Breast epithelium (tissue), 4 donors: ENCODE data around the gene DENND6A. TPM values are rescaled to one million over a fixed set of nuclear protein-coding genes. Genes with fewer than 3 reads are reported as not detected.

Source experiments
- DNase-seq, 2 donors: peaks; one replicate each; pipeline ENCODE4 v3.0.0-alpha.2; 2019; ENCODE audit warnings: low spot score in 2 of 2
- H3K27ac ChIP-seq, 2 donors: fragments of 200-600 bp; sonication (generic) in 1 of 2; one replicate each; pipeline ENCODE4 v1.5.1; 2016 to 2019; ENCODE audit warnings: mild to moderate bottlenecking in 1 of 2
- H3K27me3 ChIP-seq, 2 donors: fragments of 200-600 bp; sonication (generic) in 1 of 2; one replicate each; pipeline versions ENCODE4 v1.5.1 to v1.6.0; 2017 to 2019; ENCODE audit warnings: control low read depth in 1 of 2, mild to moderate bottlenecking in 1 of 2
- H3K36me3 ChIP-seq: fragments of 200-600 bp; one replicate; pipeline ENCODE4 v1.5.1; 2019
- H3K4me1 ChIP-seq, 2 donors: fragments of 200-600 bp; sonication (generic); one replicate each; pipeline ENCODE4 v1.5.1; 2016 to 2019; ENCODE audit warnings: control low read depth in 1 of 2
- H3K4me3 ChIP-seq, 3 donors: fragments of 200-600 bp; sonication (generic); 1 replicate in 2 of 3; 2 replicates in 1 of 3; pipeline ENCODE4 v1.5.1; 2016 to 2019; ENCODE audit warnings: mild to moderate bottlenecking in 3 of 3, moderate library complexity in 2 of 3
- H3K9me3 ChIP-seq, 2 donors: fragments of 200-600 bp; sonication (generic) in 1 of 2; one replicate each; pipeline ENCODE4 v1.5.1; 2016 to 2019; ENCODE audit warnings: control low read depth in 1 of 2
- POLR2A ChIP-seq: fragments of 450-650 bp; IDR thresholded peaks from one replicate; pipeline ENCODE4 v1.6.1; 2016; ENCODE audit warnings: antibody characterized with exemption, mild to moderate bottlenecking, moderate library complexity
- POLR2AphosphoS5 ChIP-seq, 3 donors: sonication (generic); formaldehyde crosslinking; IDR thresholded peaks; one replicate each; pipeline ENCODE4 v1.6.1; 2017; ENCODE audit warnings: antibody characterized with exemption in 3 of 3
- intact Hi-C: fragments of 100-400 bp; cut with DNase I; formaldehyde crosslinking; loops from one replicate; pipeline ENCODE4 v1.15.1; 2023; ENCODE audit warnings: low total_unique reads
- total RNA-seq, 3 donors: library from RNA; depleted of rRNA; stranded (reverse); fragments of >200 nt; gene quantifications; one replicate each; pipeline ENCODE4 v1.1.0, GENCODE V29; 2016
- TF ChIP-seq, protein P1 (sequence below), 3 donors: fragments of 450-650 bp; IDR thresholded peaks; one replicate each; pipeline ENCODE4 v1.5.1; 2016 to 2017; ENCODE audit warnings: antibody characterized with exemption in 3 of 3, mild to moderate bottlenecking in 3 of 3, moderate library complexity in 3 of 3

DENND6A gene
- total RNA-seq, 3 donors from 2014 or later = 33.1 to 56.2 (median 38.0) TPM

- Histone ChIP-seq H3K4me1 (no peaks in the 10 kb centered on the region), H3K27ac (no peak overlapping the region), H3K36me3 (no peaks in the 10 kb centered on the region), H3K4me3 (no peak overlapping the region), H3K9me3 (no peaks in the 10 kb centered on the region), H3K27me3 (no peaks in the 10 kb centered on the region)
- no peak for DNase-seq
- TF ChIP-seq POLR2A = no peak
- no peak for TF ChIP-seq POLR2AphosphoS5 (IDR thresholded peaks at IDR 0.05)
- TF ChIP-seq, protein P1, sequence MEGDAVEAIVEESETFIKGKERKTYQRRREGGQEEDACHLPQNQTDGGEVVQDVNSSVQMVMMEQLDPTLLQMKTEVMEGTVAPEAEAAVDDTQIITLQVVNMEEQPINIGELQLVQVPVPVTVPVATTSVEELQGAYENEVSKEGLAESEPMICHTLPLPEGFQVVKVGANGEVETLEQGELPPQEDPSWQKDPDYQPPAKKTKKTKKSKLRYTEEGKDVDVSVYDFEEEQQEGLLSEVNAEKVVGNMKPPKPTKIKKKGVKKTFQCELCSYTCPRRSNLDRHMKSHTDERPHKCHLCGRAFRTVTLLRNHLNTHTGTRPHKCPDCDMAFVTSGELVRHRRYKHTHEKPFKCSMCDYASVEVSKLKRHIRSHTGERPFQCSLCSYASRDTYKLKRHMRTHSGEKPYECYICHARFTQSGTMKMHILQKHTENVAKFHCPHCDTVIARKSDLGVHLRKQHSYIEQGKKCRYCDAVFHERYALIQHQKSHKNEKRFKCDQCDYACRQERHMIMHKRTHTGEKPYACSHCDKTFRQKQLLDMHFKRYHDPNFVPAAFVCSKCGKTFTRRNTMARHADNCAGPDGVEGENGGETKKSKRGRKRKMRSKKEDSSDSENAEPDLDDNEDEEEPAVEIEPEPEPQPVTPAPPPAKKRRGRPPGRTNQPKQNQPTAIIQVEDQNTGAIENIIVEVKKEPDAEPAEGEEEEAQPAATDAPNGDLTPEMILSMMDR (IDR thresholded peaks at IDR 0.05) = no peak
- intact Hi-C loops = no loop called here
Observed at GRCh38 chr3:57673156-57673555, 19.7 kb downstream of the DENND6A start.

GRCh38 chr3:57670543-57670942 lies 22.3 kb downstream of the DENND6A start:
- no peak for TF ChIP-seq POLR2AphosphoS5 (IDR thresholded peaks at IDR 0.05)
- TF ChIP-seq POLR2A = no peak
- TF ChIP-seq, protein P1 (IDR thresholded peaks at IDR 0.05) = no peak
- Histone ChIP-seq H3K4me1 (no peaks in the 10 kb centered on the region), H3K36me3 (no peaks in the 10 kb centered on the region), H3K9me3 (no peaks in the 10 kb centered on the region), H3K4me3 (no peak overlapping the region), H3K27ac (no peak overlapping the region), H3K27me3 (no peaks in the 10 kb centered on the region)
- intact Hi-C loops = no loop called here
- no peak for DNase-seq

DNA sequence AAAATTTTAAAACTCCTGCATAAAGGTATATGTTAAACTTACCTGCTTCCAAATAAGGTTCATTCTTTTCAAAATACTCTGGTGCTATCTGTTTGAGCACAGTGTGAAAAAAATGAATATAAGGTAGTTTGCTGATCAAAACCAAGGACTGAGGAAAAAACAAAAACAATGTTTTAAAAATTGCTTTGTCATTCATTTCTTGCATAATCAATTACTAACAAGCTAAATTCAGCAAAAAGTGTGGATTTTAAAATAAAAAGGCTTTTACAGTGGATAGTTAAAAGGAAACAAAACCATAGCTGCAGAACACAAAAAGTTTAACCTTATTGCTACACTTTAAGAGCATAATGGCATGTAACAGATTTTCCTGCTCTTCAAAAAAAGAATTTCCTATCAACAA lies 31.5 kb downstream of the DENND6A start:
- DNase-seq = no peak
- no peaks in the 10 kb centered on the region for H3K9me3 ChIP-seq
- no peak for TF ChIP-seq POLR2A
- TF ChIP-seq POLR2AphosphoS5 (IDR thresholded peaks at IDR 0.05) = no peak
- TF ChIP-seq, protein P1 (IDR thresholded peaks at IDR 0.05) = no peak
- H3K4me3 ChIP-seq = no peak overlapping the region
- H3K27ac ChIP-seq = no peak overlapping the region
- no peaks in the 10 kb centered on the region for H3K27me3 ChIP-seq
- no peaks in the 10 kb centered on the region for H3K36me3 ChIP-seq
- intact Hi-C loops = no loop called here
- H3K4me1 ChIP-seq = no peaks in the 10 kb centered on the region

DNA sequence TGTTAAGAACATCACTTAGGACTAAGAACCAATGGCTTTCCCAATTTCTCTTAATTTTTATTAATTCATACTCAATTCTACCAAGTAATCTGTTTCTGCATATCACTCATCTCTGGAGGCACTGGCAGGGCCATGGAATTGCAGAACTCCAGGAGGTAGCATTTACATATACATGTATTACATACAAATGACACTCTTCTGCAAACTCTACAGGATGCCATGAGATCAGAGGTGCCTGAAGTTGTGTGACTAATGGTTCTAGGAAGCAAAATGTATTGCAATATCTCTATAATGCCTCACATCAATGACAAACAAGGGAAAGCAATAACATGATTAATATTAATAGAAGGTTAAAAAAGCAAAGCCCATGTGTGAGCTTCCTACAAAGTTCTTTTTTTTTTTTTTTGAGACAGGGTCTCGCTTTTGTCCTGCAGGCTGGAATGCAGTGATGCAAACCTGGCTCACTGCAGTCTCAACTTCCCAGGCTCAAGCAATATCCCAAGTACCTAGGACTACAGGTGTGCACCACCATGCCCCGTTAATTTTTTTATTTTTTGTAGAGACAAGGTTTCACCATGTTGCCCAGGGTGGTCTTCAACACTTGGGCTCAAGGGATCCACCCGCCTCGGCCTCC lies 33.0 kb downstream of the DENND6A start:
- intact Hi-C loops = loop anchor here (5.0 kb wide), 1 partner anchor 313 kb away; no protein-coding TSS in a partner anchor
- H3K9me3 ChIP-seq = no peaks in the 10 kb centered on the region
- H3K27me3 ChIP-seq = no peaks in the 10 kb centered on the region
- DNase-seq = no peak
- no peak overlapping the region for H3K27ac ChIP-seq
- H3K4me3 ChIP-seq = no peak overlapping the region
- TF ChIP-seq POLR2A (no peak), POLR2AphosphoS5 (IDR thresholded peaks at IDR 0.05) (no peak)
- TF ChIP-seq, protein P1 (IDR thresholded peaks at IDR 0.05) = no peak
- no peaks in the 10 kb centered on the region for H3K36me3 ChIP-seq
- H3K4me1 ChIP-seq = no peaks in the 10 kb centered on the region

- peak overlapping the region; percentile 13 to 22 for H3K27ac ChIP-seq
Observed at GRCh38 chr3:57659004-57659673, 33.7 kb downstream of the DENND6A start.

More at GRCh38 chr3:57659004-57659673, 33.7 kb downstream of the DENND6A start:
- Histone ChIP-seq H3K4me1 (no peaks in the 10 kb centered on the region), H3K27me3 (no peaks in the 10 kb centered on the region), H3K9me3 (no peaks in the 10 kb centered on the region), H3K36me3 (no peaks in the 10 kb centered on the region), H3K4me3 (no peak overlapping the region)
- no peak for DNase-seq
- TF ChIP-seq POLR2AphosphoS5 (IDR thresholded peaks at IDR 0.05) = no peak
- TF ChIP-seq, protein P1 (IDR thresholded peaks at IDR 0.05) = no peak
- no peak for TF ChIP-seq POLR2A
- intact Hi-C loops = loop anchor here (5.0 kb wide), 1 partner anchor 312 kb away; no protein-coding TSS in a partner anchor
